Endothelial cell of umbilical vein (primary cell): Measurements from ENCODE around the gene IL10RB. TPM values are rescaled to one million over a fixed set of nuclear protein-coding genes. Genes with fewer than 3 reads are reported as not detected.

Source experiments
- BruUV-seq: library from RNA; stranded (reverse); fragments of 400-500 nt; replicated peaks from 2 replicates; lab custom pipeline; 2021; lab: Mats Ljungman, UMichigan
- CTCF ChIA-PET: fragments of 300-600, 350-600 bp; sonication (Branson Sonifier 250); formaldehyde crosslinking; loops from one replicate; lab custom pipeline; 2021; ENCODE audit warnings: antibody characterized with exemption, inconsistent platforms; lab: Charles Lee
- POLR2A ChIA-PET: fragments of 300-600, 350-600 bp; sonication (Branson Sonifier 250); formaldehyde crosslinking; loops from one replicate; lab custom pipeline; 2021; ENCODE audit warnings: antibody characterized with exemption, inconsistent platforms; lab: Charles Lee
- DNase-seq: peaks from one replicate; pipeline ENCODE4 v3.0.0-alpha.2; 2011; ENCODE audit warnings: low read depth, low spot score
- FAIRE-seq: peaks from 2 replicates; lab custom pipeline; 2011; peaks lifted over from hg19 to GRCh38; lab: Jason Lieb, UNC
- H2AFZ ChIP-seq: 2 replicates; pipeline ENCODE4 v1.6.0; 2012; ENCODE audit warnings: low read depth, low read length, control low read depth, inconsistent platforms
- H3K27ac ChIP-seq: 2 replicates; pipeline ENCODE4 v1.5.1; 2011; ENCODE audit warnings: low read depth, mild to moderate bottlenecking, control low read depth, low read length, moderate library complexity; ENCODE audit not compliant: insufficient read depth
- H3K27me3 ChIP-seq, 2 experiments: 2 replicates each; pipeline versions ENCODE4 v1.6.0 to v1.6.1; 2011; ENCODE audit warnings: low read length in 2 of 2, mixed read lengths in 1 of 2; ENCODE audit not compliant: control insufficient read depth in 2 of 2, insufficient read depth in 2 of 2
- H3K36me3 ChIP-seq, 2 experiments: 2 replicates in 1 of 2; 3 replicates in 1 of 2; pipeline ENCODE4 v1.5.1; 2011; ENCODE audit warnings: low read length in 2 of 2, mild to moderate bottlenecking in 1 of 2, moderate library complexity in 1 of 2; ENCODE audit not compliant: control insufficient read depth in 2 of 2, insufficient read depth in 2 of 2; ENCODE audit errors: extremely low read depth in 1 of 2
- H3K4me1 ChIP-seq: 3 replicates; pipeline ENCODE4 v1.5.1; 2011; ENCODE audit warnings: mild to moderate bottlenecking, low read length; ENCODE audit not compliant: control insufficient read depth, insufficient read depth; ENCODE audit errors: extremely low read depth
- H3K4me2 ChIP-seq: 2 replicates; pipeline ENCODE4 v1.6.1; 2011; ENCODE audit warnings: low read length, control low read depth, mixed read lengths; ENCODE audit not compliant: insufficient read depth
- H3K4me3 ChIP-seq, 3 experiments: fragments of 200-600 bp in 1 of 3; sonication (generic), shearing (Covaris generic) in 1 of 3; replicated peaks in 1 of 3; 2 replicates each; pipeline ENCODE4 v1.5.1; 2011 to 2016; ENCODE audit warnings: control low read depth in 3 of 3, low read length in 3 of 3, mild to moderate bottlenecking in 2 of 3, inconsistent platforms in 1 of 3, low read depth in 1 of 3, moderate library complexity in 1 of 3; ENCODE audit not compliant: insufficient read depth in 1 of 3
- H3K79me2 ChIP-seq: 2 replicates; pipeline ENCODE4 v1.6.0; 2012; ENCODE audit warnings: low read length, inconsistent platforms; ENCODE audit not compliant: control insufficient read depth, insufficient read depth
- H3K9ac ChIP-seq: replicated peaks from 2 replicates; pipeline ENCODE3; 2011; ENCODE audit warnings: low read length, control low read depth; ENCODE audit not compliant: insufficient read depth; ENCODE audit errors: extremely low read depth
- H3K9me1 ChIP-seq: replicated peaks from 3 replicates; pipeline ENCODE4 v1.6.0; 2011; ENCODE audit warnings: mild to moderate bottlenecking, low read length; ENCODE audit not compliant: control insufficient read depth, insufficient read depth; ENCODE audit errors: extremely low read depth
- H3K9me3 ChIP-seq: replicated peaks from 2 replicates; pipeline ENCODE4 v1.5.1; 2012; ENCODE audit warnings: low read length, inconsistent platforms; ENCODE audit not compliant: control insufficient read depth, insufficient read depth
- H4K20me1 ChIP-seq: replicated peaks from 2 replicates; pipeline ENCODE3; 2011; ENCODE audit warnings: mild to moderate bottlenecking, low read length; ENCODE audit not compliant: control insufficient read depth, insufficient read depth; ENCODE audit errors: extremely low read depth
- CTCF ChIP-seq, 2 donors: IDR thresholded peaks; 1 replicate in 1 of 2; 2 replicates in 1 of 2; pipeline ENCODE4 v1.5.1; 2011; ENCODE audit warnings: low read length in 2 of 2, mild to moderate bottlenecking in 2 of 2, moderate library complexity in 2 of 2, control low read depth in 1 of 2, inconsistent platforms in 1 of 2, low read depth in 1 of 2; ENCODE audit not compliant: insufficient read depth in 1 of 2; ENCODE audit errors: extremely low read depth in 1 of 2
- EZH2 ChIP-seq: IDR thresholded peaks from 2 replicates; pipeline ENCODE4 v1.6.1; 2012; ENCODE audit warnings: borderline replicate concordance, low read depth, mild to moderate bottlenecking, moderate library complexity, low read length, inconsistent platforms; ENCODE audit not compliant: severe bottlenecking
- FOS ChIP-seq: IDR thresholded peaks from 2 replicates; pipeline ENCODE4 v1.6.1; 2011; ENCODE audit warnings: mild to moderate bottlenecking, low read length, moderate library complexity, borderline replicate concordance; ENCODE audit not compliant: insufficient read depth
- GATA2 ChIP-seq: IDR thresholded peaks from 2 replicates; pipeline ENCODE4 v1.7.0; 2011; ENCODE audit warnings: low read depth, mild to moderate bottlenecking, moderate library complexity, mixed read lengths, low read length; ENCODE audit not compliant: insufficient read length, insufficient read depth
- JUN ChIP-seq: IDR thresholded peaks from 2 replicates; pipeline ENCODE4 v1.6.1; 2011; ENCODE audit warnings: borderline replicate concordance, low read depth; ENCODE audit not compliant: insufficient read length, insufficient read depth
- MYC ChIP-seq: IDR thresholded peaks from one replicate; pipeline ENCODE4 v1.6.1; 2011; ENCODE audit warnings: mild to moderate bottlenecking, low read depth, low read length
- POLR2A ChIP-seq: IDR thresholded peaks from 2 replicates; pipeline ENCODE4 v1.6.1; 2012; ENCODE audit warnings: low read depth, mild to moderate bottlenecking, control low read depth, low read length
- POLR2AphosphoS5 ChIP-seq: IDR thresholded peaks from 2 replicates; pipeline ENCODE4 v1.6.1; 2012; ENCODE audit warnings: low read depth, mild to moderate bottlenecking, control low read depth, low read length, moderate library complexity; ENCODE audit not compliant: insufficient read depth
- dilution Hi-C: fragments of 300-500 bp; cut with MboI; formaldehyde crosslinking; loops from one replicate; pipeline ENCODE4 v1.15.0; 2019; ENCODE audit warnings: low sequenced_read_pairs; ENCODE audit not compliant: extremely low pct_ligation_motif_present
- intact Hi-C: fragments of 100-400 bp; cut with micrococcal nuclease; formaldehyde crosslinking; loops from one replicate; pipeline ENCODE4 v1.10.0; 2022
- polyA plus RNA-seq, 4 experiments: library from polyadenylated mRNA; depleted of rRNA in 3 of 4; stranded (reverse) in 3 of 4; unstranded in 1 of 4; fragments of >200 nt; gene quantifications; 2 replicates each; pipeline versions ENCODE4 v1.2.1 to v1.2.3, GENCODE V29; 2011 to 2012; ENCODE audit warnings: missing spikeins in 1 of 4
- total RNA-seq: library from RNA; stranded (reverse); gene quantifications from 2 replicates; pipeline ENCODE4 v1.2.3, GENCODE V29; 2021
- TF ChIP-seq, protein P1 (sequence below): IDR thresholded peaks from 2 replicates; pipeline ENCODE4 v1.6.1; 2011; ENCODE audit not compliant: insufficient read depth, insufficient read length

Gene IL10RB
- total and polyA plus RNA-seq, 2 donors (not counting 3 experiments of a cell fraction or from before 2014, with no cell fraction given): 21.9 to 31.4 TPM

DNA sequence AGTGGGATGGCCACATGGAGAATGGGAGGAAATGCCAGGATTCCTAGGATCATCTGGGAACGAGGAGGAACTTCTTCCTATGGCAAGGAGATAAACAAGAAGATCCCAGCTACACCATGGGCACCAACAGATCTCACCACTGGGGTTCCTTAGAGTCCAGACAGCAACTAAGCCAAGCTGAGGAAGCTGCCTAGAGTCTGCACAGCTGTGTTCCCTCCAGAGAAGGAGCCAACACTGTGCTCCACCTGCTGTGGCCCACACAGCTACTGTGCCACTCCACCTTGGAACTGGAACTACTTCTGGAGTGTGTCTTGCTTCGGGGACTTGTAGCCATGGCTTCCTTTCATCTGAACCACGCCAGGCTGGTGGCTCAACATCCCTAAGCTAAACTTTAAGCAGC lies 64.6 kb downstream of the IL10RB start:
- ChIA-PET POLR2A (no interaction called here), CTCF (interaction anchor here (0.9 to 4.2 kb wide), 4 partner anchors 31 to 160 kb away, joined by 3 to 19 read pairs (median 4); no protein-coding TSS in a partner anchor)
- no peak for FAIRE-seq
- Histone ChIP-seq H3K9ac (no peak overlapping the region), H3K79me2 (peaks cover 54% of the 10 kb centered on the region), H4K20me1 (peaks cover 6% of the 10 kb centered on the region), H3K27ac (no peak overlapping the region), H3K9me3 (no peaks in the 10 kb centered on the region), H3K4me1 (peaks cover 5% of the 10 kb centered on the region), H3K4me2 (no peak overlapping the region), H3K27me3 (no peaks in the 10 kb centered on the region), H2AFZ (no peak overlapping the region), H3K9me1 (no peaks in the 10 kb centered on the region), H3K36me3 (peaks cover 0 to 3% of the 10 kb centered on the region in 2 experiments), H3K4me3 (no peak overlapping the region)
- DNase-seq: no peak
- intact Hi-C loops: no loop called here
- dilution Hi-C loops: no loop called here
- TF ChIP-seq, protein P1, sequence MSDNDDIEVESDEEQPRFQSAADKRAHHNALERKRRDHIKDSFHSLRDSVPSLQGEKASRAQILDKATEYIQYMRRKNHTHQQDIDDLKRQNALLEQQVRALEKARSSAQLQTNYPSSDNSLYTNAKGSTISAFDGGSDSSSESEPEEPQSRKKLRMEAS: no peak
- no peak for TF ChIP-seq JUN
- BruUV-seq: no TSS peak

GRCh38 chr21:33332143-33332542 lies 66.0 kb downstream of the IL10RB start:
- TF ChIP-seq GATA2 (no peak), EZH2 (no peak), POLR2A (no peak), POLR2AphosphoS5 (no peak), CTCF (IDR thresholded peaks at IDR 0.05; ENCODE audit: extremely low read depth in 1 of 2, insufficient read depth in 1 of 2, low read depth in 1 of 2, low read length in 2 of 2) (no peak), JUN (no peak), MYC (no peak), FOS (no peak)
- TF ChIP-seq, protein P1: no peak
- no peak overlapping the region for H3K4me3 ChIP-seq
- H3K79me2 ChIP-seq: peaks cover 42% of the 10 kb centered on the region
- H3K4me2 ChIP-seq: no peak overlapping the region
- no peak overlapping the region for H3K9ac ChIP-seq
- FAIRE-seq (no peak), DNase-seq (no peak)
- H4K20me1 ChIP-seq: peaks cover 6% of the 10 kb centered on the region
- intact Hi-C loops: no loop called here
- no peaks in the 10 kb centered on the region for H3K4me1 ChIP-seq
- no peaks in the 10 kb centered on the region for H3K9me3 ChIP-seq
- H3K9me1 ChIP-seq: no peaks in the 10 kb centered on the region
- H2AFZ ChIP-seq: no peak overlapping the region
- no peak overlapping the region for H3K27ac ChIP-seq
- BruUV-seq: no TSS peak
- peaks cover 0 to 3% of the 10 kb centered on the region in 2 experiments for H3K36me3 ChIP-seq
- dilution Hi-C loops: no loop called here
- POLR2A ChIA-PET: no interaction called here
- CTCF ChIA-PET: interaction anchor here (1.2 kb wide), 1 partner anchor 29 kb away, joined by 4 read pairs; no protein-coding TSS in a partner anchor
- no peaks in the 10 kb centered on the region for H3K27me3 ChIP-seq
